Measurements from ENCODE around the gene CEMIP.
"Not testable (repeated sequence)": the region's sequence is repeated elsewhere in the genome, so short reads cannot be mapped to it uniquely, and the experiment has no call there.

The CEMIP gene

DNA sequence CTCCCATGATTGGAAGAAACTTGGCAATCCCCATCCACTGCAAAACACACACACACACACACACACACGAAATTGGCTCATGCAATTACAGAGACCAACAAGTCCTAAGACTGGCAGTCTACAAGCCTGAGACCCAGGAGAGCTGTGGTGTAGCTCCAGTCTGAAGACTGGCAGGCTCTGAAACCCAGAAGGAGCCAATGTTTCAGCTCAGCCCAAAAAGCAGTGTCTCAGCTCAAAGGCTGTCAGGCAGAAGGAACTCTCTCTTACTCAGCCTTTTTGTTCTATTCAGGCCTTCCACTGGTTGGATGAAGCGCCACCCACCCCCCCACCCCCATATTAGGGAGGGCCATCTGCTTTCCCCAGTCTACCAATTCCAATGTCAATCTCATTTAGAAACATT, 178.4 kb downstream of the CEMIP start:
- H3K4me3 ChIP-seq (replicated peaks; ENCODE audit: low read depth, low read length) = no peak overlapping the region
- DNase-seq (ENCODE audit: low read depth) = no peak
- TF ChIP-seq, protein P1, sequence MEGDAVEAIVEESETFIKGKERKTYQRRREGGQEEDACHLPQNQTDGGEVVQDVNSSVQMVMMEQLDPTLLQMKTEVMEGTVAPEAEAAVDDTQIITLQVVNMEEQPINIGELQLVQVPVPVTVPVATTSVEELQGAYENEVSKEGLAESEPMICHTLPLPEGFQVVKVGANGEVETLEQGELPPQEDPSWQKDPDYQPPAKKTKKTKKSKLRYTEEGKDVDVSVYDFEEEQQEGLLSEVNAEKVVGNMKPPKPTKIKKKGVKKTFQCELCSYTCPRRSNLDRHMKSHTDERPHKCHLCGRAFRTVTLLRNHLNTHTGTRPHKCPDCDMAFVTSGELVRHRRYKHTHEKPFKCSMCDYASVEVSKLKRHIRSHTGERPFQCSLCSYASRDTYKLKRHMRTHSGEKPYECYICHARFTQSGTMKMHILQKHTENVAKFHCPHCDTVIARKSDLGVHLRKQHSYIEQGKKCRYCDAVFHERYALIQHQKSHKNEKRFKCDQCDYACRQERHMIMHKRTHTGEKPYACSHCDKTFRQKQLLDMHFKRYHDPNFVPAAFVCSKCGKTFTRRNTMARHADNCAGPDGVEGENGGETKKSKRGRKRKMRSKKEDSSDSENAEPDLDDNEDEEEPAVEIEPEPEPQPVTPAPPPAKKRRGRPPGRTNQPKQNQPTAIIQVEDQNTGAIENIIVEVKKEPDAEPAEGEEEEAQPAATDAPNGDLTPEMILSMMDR (IDR thresholded peaks at IDR 0.05; ENCODE audit: low read length, missing control alignments) = no peak

DNA sequence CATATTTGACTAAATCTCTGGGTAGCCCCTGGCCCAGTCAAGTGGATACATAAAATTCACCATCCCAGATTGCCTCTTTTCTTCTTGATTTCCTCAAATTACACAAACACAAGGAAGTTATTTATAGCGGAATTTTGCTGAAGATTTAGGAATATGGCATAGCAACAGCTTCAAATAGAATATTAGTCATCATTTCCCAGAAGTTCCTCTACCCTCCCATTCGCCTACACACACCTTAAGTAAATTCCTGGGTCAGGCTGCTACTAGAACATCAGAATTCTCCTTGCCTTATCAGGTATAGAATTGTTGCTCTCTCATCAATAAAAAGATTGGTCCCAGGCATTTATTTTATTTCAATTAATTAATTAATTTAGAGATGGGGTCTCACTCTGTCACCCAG, 178.8 kb downstream of the CEMIP start:
- no peak for DNase-seq (ENCODE audit: low read depth)
- H3K4me3 ChIP-seq (replicated peaks; ENCODE audit: low read depth, low read length) = no peak overlapping the region
- TF ChIP-seq, protein P1 (IDR thresholded peaks at IDR 0.05; ENCODE audit: low read length, missing control alignments) = no peak

DNA sequence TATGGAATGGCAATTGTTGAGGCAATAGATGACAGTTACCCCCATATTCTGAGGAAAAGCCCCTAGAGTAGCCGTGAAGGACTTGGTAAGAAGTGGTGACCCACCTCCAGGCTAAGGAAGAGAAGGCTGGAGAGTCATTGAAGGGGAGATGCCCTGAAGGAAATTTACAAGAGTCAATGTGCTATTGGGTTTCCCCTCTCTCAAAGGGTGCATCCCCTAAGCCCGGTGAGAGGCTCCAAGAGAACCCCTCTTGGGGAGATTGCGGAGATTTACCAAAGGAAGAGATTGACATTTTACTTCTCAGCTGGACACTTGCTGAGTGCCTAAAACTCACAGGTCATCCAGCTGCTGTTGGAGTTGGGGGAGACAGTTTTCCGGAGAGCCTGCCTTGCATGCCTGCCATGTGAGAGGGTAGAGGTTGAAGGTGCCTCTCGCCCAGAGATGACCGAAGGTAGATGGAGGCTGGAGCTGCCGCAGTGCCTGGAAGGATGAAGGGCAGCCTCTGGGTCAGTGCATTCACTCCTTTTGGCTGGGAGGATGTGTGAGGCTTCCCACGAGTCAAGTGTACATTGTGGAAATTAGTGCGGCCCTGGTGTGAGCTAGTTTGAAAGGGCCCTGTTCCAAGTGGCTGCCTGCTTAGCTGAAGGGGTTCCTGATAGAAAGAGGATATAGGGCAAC, 179.8 kb downstream of the CEMIP start:
- TF ChIP-seq, protein P1 (IDR thresholded peaks at IDR 0.05; ENCODE audit: low read length, missing control alignments) = no peak
- H3K4me3 ChIP-seq (replicated peaks; ENCODE audit: low read depth, low read length) = no peak overlapping the region
- no peak for DNase-seq (ENCODE audit: low read depth)

DNA sequence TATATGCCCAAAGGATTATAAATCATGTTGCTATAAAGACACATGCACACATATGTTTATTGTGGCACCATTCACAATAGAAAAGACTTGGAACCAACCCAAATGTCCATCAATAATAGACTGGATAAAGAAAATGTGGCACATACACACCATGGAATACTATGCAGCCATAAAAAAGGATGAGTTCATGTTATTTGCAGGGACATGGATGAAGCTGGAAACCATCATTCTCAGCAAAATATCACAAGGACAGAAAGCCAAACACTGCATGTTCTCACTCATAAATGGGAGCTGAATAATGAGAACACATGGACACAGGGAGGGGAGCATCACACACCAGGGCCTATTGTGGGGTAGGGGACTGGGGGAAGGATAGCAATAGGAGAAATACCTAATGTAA, 186.3 kb downstream of the CEMIP start:
- not testable (repeated sequence) for H3K4me3 ChIP-seq (replicated peaks; ENCODE audit: low read depth, low read length); DNase-seq (ENCODE audit: low read depth)

DNA sequence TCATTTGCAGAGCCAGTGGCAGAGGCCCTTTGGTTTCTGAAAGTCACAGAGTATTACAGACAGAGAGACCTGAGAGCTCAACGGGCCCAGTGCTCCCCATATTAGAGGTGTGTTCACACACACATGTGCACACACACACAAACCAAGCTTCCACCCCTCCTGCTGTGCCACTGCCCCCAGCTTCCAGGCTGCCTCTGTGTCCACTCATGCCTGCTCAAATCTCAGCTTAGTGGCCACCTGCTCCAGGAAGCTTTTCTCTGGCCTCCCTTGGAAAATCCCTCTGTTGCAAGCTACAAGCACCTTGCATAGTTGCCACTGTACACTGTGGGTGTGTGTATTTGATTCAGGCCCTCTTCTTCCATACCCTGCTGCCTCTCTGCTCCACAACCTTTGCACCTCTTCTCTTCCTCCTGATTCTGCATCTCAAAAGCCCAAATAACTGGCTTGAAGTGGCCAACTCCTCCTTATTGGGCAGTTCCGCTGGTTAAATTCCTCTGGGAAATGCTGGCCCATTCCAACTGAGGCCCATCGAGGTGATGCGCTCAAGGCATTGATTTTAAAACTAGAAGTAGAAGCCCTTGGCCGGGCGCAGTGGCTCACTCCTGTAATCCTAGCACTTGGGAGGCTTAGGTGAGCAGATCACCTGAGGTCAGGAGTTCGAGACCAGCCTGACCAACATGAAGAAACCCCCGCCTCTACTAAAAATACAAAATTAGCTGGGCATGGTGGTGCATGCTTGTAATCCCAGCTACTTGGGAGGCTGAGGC, 187.4 kb downstream of the CEMIP start:
- DNase-seq (ENCODE audit: low read depth) = no peak
- H3K4me3 ChIP-seq (replicated peaks; ENCODE audit: low read depth, low read length) = no peak overlapping the region
- TF ChIP-seq, protein P1 (IDR thresholded peaks at IDR 0.05; ENCODE audit: low read length, missing control alignments) = no peak

DNA sequence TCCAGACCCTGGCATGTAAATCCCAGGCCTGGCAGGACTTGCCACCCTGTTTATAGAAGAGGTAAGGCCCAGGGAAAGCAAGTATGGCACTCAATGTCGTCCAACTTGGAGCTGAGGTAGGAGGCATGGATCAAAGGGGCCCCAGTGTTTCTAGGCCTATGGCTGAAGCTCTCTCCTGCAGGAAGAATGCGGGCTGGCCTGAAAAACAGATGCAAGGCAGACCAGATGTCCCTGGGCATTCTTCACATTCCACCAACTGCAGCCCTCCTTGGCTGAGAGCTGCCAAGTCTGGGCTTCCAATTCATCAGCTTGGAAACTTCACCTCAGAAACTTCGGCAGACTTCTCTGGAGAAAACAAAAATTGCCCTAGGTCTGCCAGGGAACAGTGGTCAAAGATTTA, 188.3 kb downstream of the CEMIP start:
- no peak overlapping the region for H3K4me3 ChIP-seq (replicated peaks; ENCODE audit: low read depth, low read length)
- peak; percentile 79 for DNase-seq (ENCODE audit: low read depth)
- TF ChIP-seq, protein P1 (IDR thresholded peaks at IDR 0.05; ENCODE audit: low read length, missing control alignments) = no peak

DNA sequence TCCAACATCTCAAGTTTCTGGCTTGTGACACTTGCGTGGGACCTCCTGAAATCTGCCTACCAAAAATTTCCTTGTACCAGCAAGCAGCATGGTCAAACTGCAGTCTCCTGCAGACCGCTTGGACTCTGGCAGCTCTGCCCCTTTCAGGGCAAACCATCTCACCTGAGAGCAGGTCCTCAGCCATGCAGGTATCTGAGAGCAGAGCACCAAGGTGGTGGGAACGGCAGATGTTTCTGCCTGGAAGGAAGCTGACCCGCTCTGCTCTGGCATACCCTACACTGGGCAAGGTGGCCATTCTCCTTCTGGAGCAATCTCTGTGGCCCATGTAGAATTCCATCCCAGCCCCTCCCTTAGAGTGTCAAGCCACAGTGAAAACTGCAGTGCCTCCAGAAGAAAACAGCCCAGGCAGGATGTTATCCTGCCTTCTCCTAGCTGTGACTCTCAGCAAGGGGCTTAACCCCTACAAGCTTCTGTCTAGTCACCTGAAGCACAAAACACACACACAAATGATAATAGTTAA, 188.9 kb downstream of the CEMIP start:
- no peak for DNase-seq (ENCODE audit: low read depth)
- TF ChIP-seq, protein P1 (IDR thresholded peaks at IDR 0.05; ENCODE audit: low read length, missing control alignments) = no peak
- no peak overlapping the region for H3K4me3 ChIP-seq (replicated peaks; ENCODE audit: low read depth, low read length)
